Measurements from ENCODE around the gene EDA.

Gene EDA

GRCh38 chrX:70082723-70083122 is 466.8 kb downstream of the EDA start:
- no peak for DNase-seq

GRCh38 chrX:70084592-70085240 is 468.8 kb downstream of the EDA start:
- DNase-seq: no peak

GRCh38 chrX:70087857-70088630 is 472.1 kb downstream of the EDA start:
- no peak for DNase-seq

- DNase-seq: no peak
Observed at GRCh38 chrX:70088751-70089150, 472.8 kb downstream of the EDA start.

Data from activated effector memory CD4-positive, alpha-beta T cell treated with anti-CD3 and anti-CD28 coated beads, Interleukin-2, amount 50 U/mL, for 16 hours (primary cell).